Stomach (tissue), 9 donors: ENCODE results near the gene GGA1. TPM values are rescaled to one million over a fixed set of nuclear protein-coding genes. Genes with fewer than 3 reads are reported as not detected.

Experiments
- DNase-seq, 2 donors: peaks; one replicate each; pipeline versions ENCODE4 v3.0.0 to v3.0.0-alpha.2; 2013 to 2019
- H3K27ac ChIP-seq, 5 donors: fragments of 200-600 bp in 4 of 5; sonication (generic) in 4 of 5; one replicate each; pipeline ENCODE4 v1.5.1; 2013 to 2019; ENCODE audit warnings: mild to moderate bottlenecking in 1 of 5, moderate library complexity in 1 of 5
- H3K27me3 ChIP-seq, 3 donors: fragments of 200-600 bp; sonication (generic); one replicate each; pipeline ENCODE4 v1.5.1; 2017 to 2019; ENCODE audit warnings: mixed run types in 1 of 3
- H3K36me3 ChIP-seq, 4 donors: fragments of 200-600 bp; sonication (generic); 1 replicate in 3 of 4; 2 replicates in 1 of 4; pipeline ENCODE4 v1.5.1; 2016 to 2019
- H3K4me1 ChIP-seq, 4 donors: fragments of 200-600 bp; sonication (generic); one replicate each; pipeline ENCODE4 v1.5.1; 2016 to 2019
- H3K4me3 ChIP-seq, 4 donors: fragments of 200-600 bp; sonication (generic) in 3 of 4; one replicate each; pipeline ENCODE4 v1.5.1; 2016 to 2019; ENCODE audit warnings: mild to moderate bottlenecking in 1 of 4
- H3K9me3 ChIP-seq, 4 donors: fragments of 200-600 bp; sonication (generic); one replicate each; pipeline ENCODE4 v1.5.1; 2016 to 2019
- CTCF ChIP-seq, 7 experiments: fragments of 450-650 bp in 4 of 7; fragments of 200-600 bp in 3 of 7; sonication (generic) in 3 of 7; IDR thresholded peaks; one replicate each; pipeline ENCODE4 v1.5.1; 2016 to 2019; ENCODE audit warnings: antibody characterized with exemption in 7 of 7, control low read depth in 2 of 7, mild to moderate bottlenecking in 1 of 7
- EP300 ChIP-seq: sonication (generic); formaldehyde crosslinking; IDR thresholded peaks from one replicate; pipeline ENCODE4 v1.6.1; 2017; ENCODE audit warnings: antibody characterized with exemption
- POLR2A ChIP-seq, 4 donors: fragments of 450-650 bp; IDR thresholded peaks; one replicate each; pipeline ENCODE4 v1.6.1; 2016; ENCODE audit warnings: antibody characterized with exemption in 4 of 4, control low read depth in 2 of 4, mild to moderate bottlenecking in 1 of 4, moderate library complexity in 1 of 4
- POLR2AphosphoS5 ChIP-seq, 3 donors: sonication (generic); formaldehyde crosslinking; IDR thresholded peaks; one replicate each; pipeline ENCODE4 v1.6.1; 2016; ENCODE audit warnings: antibody characterized with exemption in 3 of 3
- whole genome bisulfite sequencing, 5 donors: extraction: QIAGEN DNeasy Blood & Tissue Kit in 3 of 5; methylation state at CpG; one replicate each; pipeline versions ENCODE4 v1.1.5 to v1.1.7; 2013 to 2018; 5-methylcytosine and 5-hydroxymethylcytosine counted together
- intact Hi-C: fragments of 100-400 bp; cut with DNase I; formaldehyde crosslinking; loops from one replicate; pipeline ENCODE4 v1.15.1; 2023; ENCODE audit warnings: low total_unique reads
- polyA plus RNA-seq, 3 donors: library from polyadenylated mRNA; stranded (reverse); fragments of 200-250 nt; gene quantifications; one replicate each; pipeline ENCODE4 v1.2.3, GENCODE V29; 2013
- total RNA-seq, 5 donors: library from RNA; depleted of rRNA; stranded (reverse); fragments of >200 nt; gene quantifications; one replicate each; pipeline versions ENCODE4 v1.1.0 to v1.2.3, GENCODE V29; 2014 to 2016
- donor health status: healthy with polysubstance abuse.
- donor health status: Bipolar disorder and iron deficiency.
- donor health status: healthy.

Gene GGA1
- total and polyA plus RNA-seq, 8 donors = 30.3 to 87.9 (median 45.9) TPM

GRCh38 chr22:37624876-37625275, 16.2 kb downstream of the GGA1 start:
- Histone ChIP-seq H3K27me3 (no peaks in the 10 kb centered on the region), H3K27ac (peak overlapping the region in 3 of 5 donors; percentile 74 to 84 (median 75)), H3K4me1 (peaks cover 23 to 51% (median 43%) of the 10 kb centered on the region in 4 donors), H3K36me3 (peaks cover 29 to 91% (median 83%) of the 10 kb centered on the region in 4 donors), H3K4me3 (no peak overlapping the region), H3K9me3 (no peaks in the 10 kb centered on the region)
- intact Hi-C loops = no loop called here
- TF ChIP-seq EP300 (no peak), CTCF (IDR thresholded peaks at IDR 0.05) (no peak)
- no peak for DNase-seq
- 91 to 97% (median 93%) methylated on average over 4 to 7 of the region's 7 CpGs for WGBS, 5 donors

GRCh38 chr22:37625737-37626136, 17.1 kb downstream of the GGA1 start:
- H3K36me3 ChIP-seq = peaks cover 25 to 91% (median 83%) of the 10 kb centered on the region in 4 donors
- H3K4me1 ChIP-seq = peaks cover 23 to 51% (median 43%) of the 10 kb centered on the region in 4 donors
- H3K9me3 ChIP-seq = no peaks in the 10 kb centered on the region
- TF ChIP-seq POLR2AphosphoS5 (IDR thresholded peaks at IDR 0.05) (no peak), CTCF (IDR thresholded peaks at IDR 0.05) (no peak), POLR2A (IDR thresholded peaks at IDR 0.05) (no peak), EP300 (no peak)
- H3K4me3 ChIP-seq = no peak overlapping the region
- intact Hi-C loops = no loop called here
- no peak for DNase-seq
- H3K27ac ChIP-seq = peak overlapping the region in 4 of 5 donors; percentile 63 to 84 (median 74)
- WGBS, 5 donors = 76 to 93% (median 82%) methylated on average over 13 to 14 of the region's 14 CpGs
- H3K27me3 ChIP-seq = no peaks in the 10 kb centered on the region

GRCh38 chr22:37626144-37626543, 17.5 kb downstream of the GGA1 start:
- Histone ChIP-seq H3K4me1 (peaks cover 23 to 54% (median 45%) of the 10 kb centered on the region in 4 donors), H3K27me3 (no peaks in the 10 kb centered on the region), H3K27ac (peak overlapping the region in 4 of 5 donors; percentile 63 to 84 (median 74)), H3K4me3 (no peak overlapping the region), H3K9me3 (no peaks in the 10 kb centered on the region), H3K36me3 (peaks cover 23 to 91% (median 83%) of the 10 kb centered on the region in 4 donors)
- intact Hi-C loops = no loop called here
- TF ChIP-seq POLR2AphosphoS5 (IDR thresholded peaks at IDR 0.05) = peak in 1 of 3 donors; percentile 2
- no peak for TF ChIP-seq POLR2A (IDR thresholded peaks at IDR 0.05)
- DNase-seq = peak in 1 of 2 donors; percentile 51
- WGBS, 5 donors = 51 to 88% (median 61%) methylated on average over 11 of the region's 11 CpGs

- TF ChIP-seq CTCF (IDR thresholded peaks at IDR 0.05) = no peak
- TF ChIP-seq EP300 = no peak
- TF ChIP-seq POLR2AphosphoS5 (IDR thresholded peaks at IDR 0.05) = no peak
- TF ChIP-seq POLR2A (IDR thresholded peaks at IDR 0.05) = no peak
- peaks cover 23 to 59% (median 46%) of the 10 kb centered on the region in 4 donors for H3K4me1 ChIP-seq
- peak overlapping the region in 4 of 5 donors; percentile 63 to 84 (median 74) for H3K27ac ChIP-seq
- no peaks in the 10 kb centered on the region for H3K27me3 ChIP-seq
- H3K9me3 ChIP-seq = no peaks in the 10 kb centered on the region
- WGBS, 5 donors = 67 to 82% (median 78%) methylated on average over 13 of the region's 13 CpGs
- peaks cover 20 to 91% (median 83%) of the 10 kb centered on the region in 4 donors for H3K36me3 ChIP-seq
- DNase-seq = no peak
- intact Hi-C loops = no loop called here
- no peak overlapping the region for H3K4me3 ChIP-seq
These were observed 18.0 kb downstream of the GGA1 start for GRCh38 chr22:37626556-37627075.

GRCh38 chr22:37627121-37627520, 18.5 kb downstream of the GGA1 start:
- Histone ChIP-seq H3K36me3 (peaks cover 20 to 91% (median 84%) of the 10 kb centered on the region in 4 donors), H3K27me3 (no peaks in the 10 kb centered on the region), H3K4me3 (no peak overlapping the region), H3K27ac (peak overlapping the region; percentile 28 to 84 (median 74)), H3K4me1 (peaks cover 23 to 59% (median 48%) of the 10 kb centered on the region in 4 donors), H3K9me3 (no peaks in the 10 kb centered on the region)
- TF ChIP-seq POLR2AphosphoS5 (IDR thresholded peaks at IDR 0.05) (no peak), EP300 (no peak), CTCF (IDR thresholded peaks at IDR 0.05) (no peak), POLR2A (IDR thresholded peaks at IDR 0.05) (no peak)
- intact Hi-C loops = no loop called here
- no peak for DNase-seq
- WGBS, 5 donors = 56 to 70% (median 68%) methylated on average over 7 of the region's 7 CpGs
